Neural progenitor cell (in vitro differentiated cells): ENCODE measurements around the gene ME2. TPM values are rescaled to one million over a fixed set of nuclear protein-coding genes. Genes with fewer than 3 reads are reported as not detected.

Experiments
- DNase-seq: peaks from one replicate; pipeline ENCODE4 v3.0.0-alpha.2; 2016; ENCODE audit warnings: low spot score
- H2AFZ ChIP-seq: fragments of 200-600 bp; sonication (generic); replicated peaks from 2 replicates; pipeline ENCODE4 v1.6.1; 2016; ENCODE audit warnings: antibody characterized with exemption
- H3F3A ChIP-seq: fragments of 200-600 bp; sonication (generic); 2 replicates; pipeline ENCODE4 v1.6.1; 2016; ENCODE audit warnings: antibody characterized with exemption, low read depth
- H3K27ac ChIP-seq: fragments of 200-600 bp; sonication (generic); 2 replicates; pipeline ENCODE4 v1.5.1; 2016; ENCODE audit warnings: mild to moderate bottlenecking
- H3K27me3 ChIP-seq: fragments of 200-600 bp; sonication (generic); 2 replicates; pipeline ENCODE4 v1.6.1; 2016; ENCODE audit warnings: mild to moderate bottlenecking, moderate library complexity
- H3K36me3 ChIP-seq: fragments of 200-600 bp; sonication (generic); 2 replicates; pipeline ENCODE4 v1.5.1; 2016
- H3K4me1 ChIP-seq: fragments of 200-600 bp; sonication (generic); 2 replicates; pipeline ENCODE4 v1.6.1; 2016; ENCODE audit warnings: mixed run types
- H3K4me2 ChIP-seq: fragments of 200-600 bp; sonication (generic); 2 replicates; pipeline ENCODE4 v1.6.1; 2016
- H3K4me3 ChIP-seq: fragments of 200-600 bp; sonication (generic); 2 replicates; pipeline ENCODE4 v1.5.1; 2016
- H3K79me2 ChIP-seq: fragments of 200-600 bp; sonication (generic); 2 replicates; pipeline ENCODE4 v1.6.1; 2016; ENCODE audit warnings: low read depth
- H3K9ac ChIP-seq: fragments of 200-600 bp; sonication (generic); 2 replicates; pipeline ENCODE4 v1.6.1; 2016
- H3K9me3 ChIP-seq: fragments of 200-600 bp; sonication (generic); 2 replicates; pipeline ENCODE4 v1.5.1; 2016; ENCODE audit warnings: low read depth
- H4K20me1 ChIP-seq: fragments of 200-600 bp; sonication (generic); 2 replicates; pipeline ENCODE4 v1.6.1; 2016; ENCODE audit warnings: low read depth
- H3K27ac Mint-ChIP-seq: 3 replicates; pipeline ENCODE4 v1.8.0; 2021; ENCODE audit warnings: mixed read lengths
- H3K27me3 Mint-ChIP-seq: 2 replicates; pipeline ENCODE4 v1.8.0; 2022; ENCODE audit warnings: low read depth, mild to moderate bottlenecking, inconsistent platforms, moderate library complexity, mixed read lengths; ENCODE audit not compliant: insufficient read depth
- H3K36me3 Mint-ChIP-seq: 3 replicates; pipeline ENCODE4 v1.8.0; 2021; ENCODE audit warnings: mixed read lengths
- H3K4me1 Mint-ChIP-seq: 3 replicates; pipeline ENCODE4 v1.8.0; 2021; ENCODE audit warnings: mixed read lengths
- H3K4me3 Mint-ChIP-seq: 3 replicates; pipeline ENCODE4 v1.8.0; 2021; ENCODE audit warnings: mild to moderate bottlenecking, moderate library complexity, mixed read lengths
- H3K9me3 Mint-ChIP-seq: 3 replicates; pipeline ENCODE4 v1.8.0; 2020; ENCODE audit warnings: mixed read lengths
- CTCF ChIP-seq: fragments of 200-600 bp; sonication (generic); IDR thresholded peaks from 2 replicates; pipeline ENCODE4 v1.5.1; 2017; ENCODE audit warnings: antibody characterized with exemption, mild to moderate bottlenecking
- EZH2 ChIP-seq: fragments of 200-600 bp; sonication (generic); IDR thresholded peaks from 2 replicates; pipeline ENCODE4 v1.6.1; 2017; ENCODE audit warnings: antibody characterized with exemption, mild to moderate bottlenecking, moderate library complexity
- EZH2phosphoT487 ChIP-seq: fragments of 200-600 bp; sonication (generic); IDR thresholded peaks from 2 replicates; pipeline ENCODE4 v1.6.1; 2017; ENCODE audit warnings: antibody characterized with exemption
- total RNA-seq: library from RNA; depleted of rRNA; stranded (reverse); fragments of >200 nt; gene quantifications from 2 replicates; pipeline ENCODE4 v1.2.3, GENCODE V29; 2015; ENCODE audit warnings: low replicate concordance

The ME2 gene
- total RNA-seq = 89.4 and 129 TPM in 2 replicates

- Mint-ChIP-seq H3K4me3 (peak within 1 kb of the TSS; percentile 99), H3K36me3 (peaks cover 5% of the 10 kb centered on the region), H3K27me3 (peaks cover 14% of the 10 kb centered on the region), H3K27ac (peak within 1 kb of the TSS; percentile 99), H3K4me1 (peaks cover 39% of the 10 kb centered on the region), H3K9me3 (peaks cover 5% of the 10 kb centered on the region)
- Histone ChIP-seq H3K27me3 (no peaks in the 10 kb centered on the region), H3K9me3 (no peaks in the 10 kb centered on the region), H3F3A (peaks cover 22% of the 10 kb centered on the region), H3K4me3 (peak within 1 kb of the TSS; percentile 88), H3K4me2 (peak within 1 kb of the TSS; percentile 94), H3K9ac (peak within 1 kb of the TSS; percentile 76), H3K36me3 (no peaks in the 10 kb centered on the region), H2AFZ (peak within 1 kb of the TSS; percentile 96), H3K27ac (peak within 1 kb of the TSS; percentile 84), H3K4me1 (peaks cover 34% of the 10 kb centered on the region), H3K79me2 (peaks cover 43% of the 10 kb centered on the region), H4K20me1 (peaks cover 15% of the 10 kb centered on the region)
- peak; percentile 95 for DNase-seq
- no peak for TF ChIP-seq CTCF
- TF ChIP-seq EZH2 = no peak
- TF ChIP-seq EZH2phosphoT487 = no peak
Observed at GRCh38 chr18:50878345-50879301, at the start of gene ME2. Gene ME2 (plus strand): TSS chr18:50879118. CDS start chr18:50895821, 16,703 bp downstream.

GRCh38 chr18:50829644-50830043, 49.3 kb upstream of the ME2 start:
- Histone ChIP-seq H3K4me2 (no peak overlapping the region), H3K4me3 (no peak overlapping the region), H2AFZ (no peak overlapping the region), H3K27me3 (no peaks in the 10 kb centered on the region), H3K36me3 (no peaks in the 10 kb centered on the region), H3K4me1 (no peaks in the 10 kb centered on the region), H4K20me1 (no peaks in the 10 kb centered on the region), H3K9me3 (no peaks in the 10 kb centered on the region), H3K9ac (no peak overlapping the region), H3F3A (no peaks in the 10 kb centered on the region), H3K79me2 (no peaks in the 10 kb centered on the region), H3K27ac (no peak overlapping the region)
- no peak for TF ChIP-seq EZH2phosphoT487
- no peak for TF ChIP-seq EZH2
- no peak for TF ChIP-seq CTCF
- Mint-ChIP-seq H3K4me1 (no peaks in the 10 kb centered on the region), H3K4me3 (no peak overlapping the region), H3K27me3 (no peaks in the 10 kb centered on the region), H3K36me3 (no peaks in the 10 kb centered on the region), H3K9me3 (no peaks in the 10 kb centered on the region), H3K27ac (no peak overlapping the region)
- no peak for DNase-seq

- H3K27me3 Mint-ChIP-seq = no peaks in the 10 kb centered on the region
- no peak overlapping the region for H3K27ac Mint-ChIP-seq
- H3F3A ChIP-seq = no peaks in the 10 kb centered on the region
- no peaks in the 10 kb centered on the region for H3K36me3 ChIP-seq
- H3K4me1 ChIP-seq = no peaks in the 10 kb centered on the region
- no peak overlapping the region for H3K4me3 ChIP-seq
- no peaks in the 10 kb centered on the region for H3K4me1 Mint-ChIP-seq
- H3K4me3 Mint-ChIP-seq = no peak overlapping the region
- no peak overlapping the region for H2AFZ ChIP-seq
- no peaks in the 10 kb centered on the region for H3K79me2 ChIP-seq
- H3K9me3 ChIP-seq = no peaks in the 10 kb centered on the region
- H3K4me2 ChIP-seq = no peak overlapping the region
- no peaks in the 10 kb centered on the region for H3K9me3 Mint-ChIP-seq
- H4K20me1 ChIP-seq = no peaks in the 10 kb centered on the region
- TF ChIP-seq EZH2phosphoT487 = no peak
- no peak for TF ChIP-seq EZH2
- no peak for TF ChIP-seq CTCF
- no peaks in the 10 kb centered on the region for H3K27me3 ChIP-seq
- H3K9ac ChIP-seq = no peak overlapping the region
- H3K36me3 Mint-ChIP-seq = no peaks in the 10 kb centered on the region
- H3K27ac ChIP-seq = no peak overlapping the region
- DNase-seq = no peak
Observed at GRCh38 chr18:50830544-50830943, 48.4 kb upstream of the ME2 start.
